ENCODE results near the gene CFAP46. TPM values are rescaled to one million over a fixed set of nuclear protein-coding genes. Genes with fewer than 3 reads are reported as not detected.

The CFAP46 gene
- total and polyA plus RNA-seq, 2 of the 8 experiments (the other 6 are each of a cell fraction or from before 2014, with no cell fraction given) = 2.6 to 4.8 TPM

- 91% methylated on average over 31 of the region's 34 CpGs; no CpG with 5 or more reads in 1 of the 2 experiments for WGBS, 2 experiments (ENCODE audit: extremely low coverage in 1 of 2, insufficient coverage in 1 of 2, insufficient read length in 1 of 2, insufficient replicate concordance in 2 of 2, low coverage in 1 of 2, low lambda C conversion rate in 2 of 2, missing lambda C conversion rate in 1 of 2)
- Histone ChIP-seq H3K36me3 (ENCODE audit: control insufficient read depth in 2 of 4, insufficient read depth in 4 of 4, low read length in 3 of 4) (no peaks in the 10 kb centered on the region), H3K79me1 (ENCODE audit: low read depth, low read length) (no peaks in the 10 kb centered on the region), H2BK5ac (ENCODE audit: low read depth, low read length) (no peak overlapping the region), H3K18ac (ENCODE audit: extremely low read depth, low read length) (no peak overlapping the region; the same call in 1 of the 2 replicates), H3K23me2 (ENCODE audit: low read depth, low read length) (no peaks in the 10 kb centered on the region), H3K9ac (replicated peaks in 1 of 4; ENCODE audit: extremely low read depth in 1 of 4, low read depth in 3 of 4, low read length in 3 of 4) (no peak overlapping the region), H3K9me3 (ENCODE audit: insufficient read depth in 2 of 2, low read depth in 1 of 2, low read length in 1 of 2) (no peaks in the 10 kb centered on the region), H3K4me3 (ENCODE audit: extremely low read depth in 1 of 4, insufficient read depth in 2 of 4, low read depth in 3 of 4, low read length in 4 of 4) (no peak overlapping the region), H4K8ac (ENCODE audit: extremely low read depth, insufficient read depth, low read length) (no peak overlapping the region), H4K91ac (replicated peaks; ENCODE audit: insufficient read length, low read length) (no peak overlapping the region), H2BK12ac (ENCODE audit: low read depth, low read length) (no peak overlapping the region), H3K23ac (ENCODE audit: insufficient read length) (no peak overlapping the region), H2AFZ (ENCODE audit: low read length) (no peak overlapping the region), H3K4ac (replicated peaks; ENCODE audit: insufficient read length, low read depth, low read length) (no peak overlapping the region), H3K4me1 (replicated peaks in 1 of 4; ENCODE audit: control insufficient read depth in 3 of 4, insufficient read depth in 4 of 4, low read length in 3 of 4) (no peaks in the 10 kb centered on the region; a peak in 1 of 7 replicates), H3K79me2 (ENCODE audit: control insufficient read depth in 1 of 2, insufficient read depth in 2 of 2, low read length in 2 of 2) (no peaks in the 10 kb centered on the region), H2BK20ac (ENCODE audit: low read length) (no peak overlapping the region), H4K5ac (ENCODE audit: insufficient read length, low read depth, low read length) (no peak overlapping the region), H2BK120ac (replicated peaks; ENCODE audit: low read depth, low read length) (no peak overlapping the region), H2BK15ac (ENCODE audit: low read length) (no peak overlapping the region), H4K20me1 (replicated peaks in 1 of 2; ENCODE audit: control insufficient read depth in 1 of 2, insufficient read depth in 2 of 2, low read length in 2 of 2) (peaks cover 0 to 1% of the 10 kb centered on the region in 2 experiments), H3K27ac (ENCODE audit: low read depth, low read length) (no peak overlapping the region), H3K56ac (replicated peaks; ENCODE audit: insufficient read length, low read depth, low read length) (no peak overlapping the region), H2AK5ac (ENCODE audit: low read depth, low read length) (no peak overlapping the region), H3K4me2 (ENCODE audit: insufficient read depth in 1 of 2, low read depth in 2 of 2, low read length in 2 of 2) (no peak overlapping the region), H3K27me3 (replicated peaks in 1 of 4; ENCODE audit: control insufficient read depth in 3 of 4, extremely low read depth in 1 of 4, insufficient read depth in 3 of 4, low read length in 3 of 4) (no peaks in the 10 kb centered on the region), H3K14ac (ENCODE audit: insufficient read length) (no peak overlapping the region)
- POLR2A ChIA-PET (ENCODE audit: partially characterized antibody) = no interaction called here
- FAIRE-seq (no peak), DNase-seq (ENCODE audit: low read depth in 1 of 2, low spot score in 2 of 2) (no peak)
- CTCF ChIA-PET (ENCODE audit: partially characterized antibody) = interaction anchor here (0.6 kb wide), 1 partner anchor 9 kb away, joined by 3 read pairs; no protein-coding TSS in a partner anchor
- no peak for TF ChIP-seq EZH2 (IDR thresholded peaks at IDR 0.05; ENCODE audit: low read depth, low read length, severe bottlenecking)
- TF ChIP-seq SP1 (IDR thresholded peaks at IDR 0.05; ENCODE audit: low read depth, low read length) = no peak
- TF ChIP-seq HDAC6 (IDR thresholded peaks at IDR 0.05; ENCODE audit: low read depth, low read length) = no peak
- TF ChIP-seq RFX5 (IDR thresholded peaks at IDR 0.05; ENCODE audit: borderline replicate concordance, low read depth, low read length) = no peak
- TF ChIP-seq ASH2L (IDR thresholded peaks at IDR 0.05; ENCODE audit: low read length) = no peak
- no peak for TF ChIP-seq NANOG (IDR thresholded peaks at IDR 0.05; ENCODE audit: insufficient read depth, low read depth, low read length, poor library complexity, severe bottlenecking)
- no peak for TF ChIP-seq RNF2 (IDR thresholded peaks at IDR 0.05; ENCODE audit: borderline replicate concordance, low read depth, low read length, missing control alignments, poor library complexity, severe bottlenecking)
- no peak for TF ChIP-seq RBBP5 (IDR thresholded peaks at IDR 0.05; ENCODE audit: borderline replicate concordance, low read depth, low read length)
- no peak for TF ChIP-seq RXRA (IDR thresholded peaks at IDR 0.05; ENCODE audit: insufficient read depth, low read depth, low read length)
- TF ChIP-seq PHF8 (conservative IDR thresholded peaks at IDR 0.05; ENCODE audit: low read depth, low read length) = no peak
- TF ChIP-seq KDM1A (IDR thresholded peaks at IDR 0.05; ENCODE audit: borderline replicate concordance, low read length) = no peak
- TF ChIP-seq POLR2AphosphoS5 (IDR thresholded peaks at IDR 0.05; ENCODE audit: low read depth, low read length) = no peak
- no peak for TF ChIP-seq NRF1 (IDR thresholded peaks at IDR 0.05; ENCODE audit: low read depth, low read length)
Observed at GRCh38 chr10:132918617-132919373, 23.6 kb downstream of the CFAP46 start.
